OCI-LY7 (cell line): ENCODE results near the gene DDX42. TPM values are rescaled to one million over a fixed set of nuclear protein-coding genes. Genes with fewer than 3 reads are reported as not detected.

Experiments used
- BruUV-seq: library from RNA; stranded (reverse); fragments of 400-500 nt; replicated peaks from 2 replicates; lab custom pipeline; 2021; lab: Mats Ljungman, UMichigan
- CTCF ChIA-PET: fragments of 300-600 bp; sonication (Branson Sonifier 250); formaldehyde crosslinking; loops from one replicate; lab custom pipeline; 2022; ENCODE audit warnings: antibody characterized with exemption; ENCODE audit not compliant: unreplicated experiment; lab: Charles Lee
- POLR2A ChIA-PET: fragments of 300-600 bp; sonication (Branson Sonifier 250); formaldehyde crosslinking; loops from one replicate; lab custom pipeline; 2022; ENCODE audit warnings: antibody characterized with exemption; lab: Charles Lee
- DNase-seq: peaks from one replicate; pipeline ENCODE4 v3.0.0-alpha.2; 2015; ENCODE audit warnings: low spot score
- H2AFZ ChIP-seq: fragments of 200-600 bp; sonication (generic), shearing (Covaris generic); 2 replicates; pipeline ENCODE4 v1.6.1; 2014; ENCODE audit warnings: mild to moderate bottlenecking, antibody characterized with exemption, low read length, moderate library complexity
- H3K27ac ChIP-seq: fragments of 200-600 bp; sonication (generic); 2 replicates; pipeline ENCODE4 v1.5.1; 2014; ENCODE audit warnings: mixed run types, low read depth, mild to moderate bottlenecking, moderate library complexity, low read length, inconsistent platforms; ENCODE audit not compliant: poor library complexity, severe bottlenecking
- H3K36me3 ChIP-seq: fragments of 200-600 bp; sonication (generic); 2 replicates; pipeline ENCODE4 v1.6.1; 2014; ENCODE audit warnings: mild to moderate bottlenecking, antibody characterized with exemption, low read length, moderate library complexity, mixed read lengths; ENCODE audit not compliant: insufficient read depth
- H3K4me1 ChIP-seq: fragments of 200-600 bp; sonication (generic); 2 replicates; pipeline ENCODE4 v1.5.1; 2014; ENCODE audit warnings: mild to moderate bottlenecking, low read length; ENCODE audit not compliant: insufficient read depth, poor library complexity, severe bottlenecking
- H3K4me2 ChIP-seq: fragments of 200-600 bp; sonication (generic); 2 replicates; pipeline ENCODE4 v1.6.1; 2014; ENCODE audit warnings: mild to moderate bottlenecking, low read length
- H3K4me3 ChIP-seq: fragments of 200-600 bp; sonication (generic); 2 replicates; pipeline ENCODE4 v1.5.1; 2014; ENCODE audit warnings: mild to moderate bottlenecking, low read depth, low read length; ENCODE audit not compliant: poor library complexity, severe bottlenecking
- H3K79me2 ChIP-seq: fragments of 200-600 bp; sonication (generic); 2 replicates; pipeline ENCODE4 v1.6.1; 2016; ENCODE audit warnings: low read depth, mild to moderate bottlenecking, low read length, moderate library complexity, mixed read lengths; ENCODE audit not compliant: insufficient read depth
- H3K9me2 ChIP-seq: fragments of 200-600 bp; sonication (generic); 2 replicates; pipeline ENCODE4 v1.6.1; 2016; ENCODE audit warnings: mild to moderate bottlenecking, low read length, mixed read lengths; ENCODE audit not compliant: insufficient read depth
- H3K9me3 ChIP-seq: fragments of 200-600 bp; sonication (generic); 2 replicates; pipeline ENCODE4 v1.6.1; 2014; ENCODE audit warnings: mild to moderate bottlenecking, mixed run types, low read length, mixed read lengths
- H4K20me1 ChIP-seq: fragments of 200-600 bp; sonication (generic); 2 replicates; pipeline ENCODE4 v1.6.1; 2014; ENCODE audit warnings: mild to moderate bottlenecking, antibody characterized with exemption, low read length, moderate library complexity, mixed read lengths; ENCODE audit not compliant: insufficient read depth
- EZH2phosphoT487 ChIP-seq: fragments of 200-600 bp; sonication (generic); IDR thresholded peaks from 2 replicates; pipeline ENCODE4 v1.6.1; 2018; ENCODE audit warnings: low read depth, borderline replicate concordance, mild to moderate bottlenecking, mixed run types, antibody characterized with exemption, low read length, moderate library complexity, mixed read lengths
- intact Hi-C: fragments of 100-400 bp; cut with micrococcal nuclease; formaldehyde crosslinking; loops from one replicate; pipeline ENCODE4 v1.10.0; 2022; ENCODE audit not compliant: unreplicated experiment
- total RNA-seq, 2 experiments: library from RNA; depleted of rRNA in 1 of 2; stranded (reverse); fragments of >200 nt in 1 of 2; shearing (Covaris generic) in 1 of 2; gene quantifications; 2 replicates each; pipeline ENCODE4 v1.2.3, GENCODE V29; 2014 to 2022
- TF ChIP-seq, protein P1 (sequence below): fragments of 200-600 bp; sonication (generic); conservative IDR thresholded peaks from 2 replicates; pipeline ENCODE4 v1.5.1; 2014; ENCODE audit warnings: mild to moderate bottlenecking, antibody characterized with exemption, low read length, moderate library complexity, mixed read lengths

Gene DDX42
- total RNA-seq, 2 experiments from 2014 or later: 85.1 to 145 TPM

DNA sequence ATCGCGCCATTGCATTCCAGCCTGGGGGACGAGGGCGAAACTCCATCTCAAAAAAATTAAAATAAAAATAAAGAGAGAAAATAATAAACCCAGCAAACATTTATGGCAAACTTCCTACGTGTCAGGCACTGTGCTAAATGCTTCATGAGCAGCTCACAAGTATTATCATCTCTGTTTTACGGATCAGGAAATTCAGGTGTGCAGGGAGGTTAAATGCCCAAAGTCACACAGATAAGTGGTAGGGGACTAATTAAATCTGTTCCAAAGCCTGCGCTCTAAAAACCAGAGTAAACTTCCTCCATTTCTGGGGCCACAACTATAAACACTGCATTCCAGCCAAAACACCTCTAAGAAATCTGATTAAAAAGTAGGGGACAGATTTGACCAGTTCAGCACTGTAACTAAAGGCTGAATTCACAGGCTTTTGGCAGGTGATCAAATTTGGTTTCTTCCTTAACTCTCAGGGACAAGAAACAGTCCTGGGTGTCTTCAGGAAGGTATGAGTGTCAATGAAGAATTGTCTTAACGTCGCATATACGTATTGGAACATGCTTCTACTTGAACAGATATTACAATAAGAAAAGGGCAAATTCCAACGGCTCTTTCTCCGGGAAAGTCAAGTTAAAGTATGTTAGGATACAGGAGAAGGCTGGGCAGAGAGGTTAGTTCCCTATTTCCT, 33.4 kb upstream of the DDX42 start:
- Histone ChIP-seq H3K9me2 (no peaks in the 10 kb centered on the region), H3K4me1 (peaks cover 52% of the 10 kb centered on the region), H3K36me3 (peaks cover 19% of the 10 kb centered on the region; the same call in 1 of the 2 replicates), H3K9me3 (no peaks in the 10 kb centered on the region), H4K20me1 (0 out of 2 replicates have a peak, but pooled peaks cover under 1% of the 10 kb centered on the region), H2AFZ (peak overlapping the region; percentile 70; the same call in 1 of the 2 replicates), H3K79me2 (peaks cover 28% of the 10 kb centered on the region), H3K27ac (peak overlapping the region; percentile 98), H3K4me3 (peak overlapping the region; percentile 98), H3K4me2 (peak overlapping the region; percentile 98)
- ChIA-PET POLR2A (interaction anchor here (0.7 to 1.7 kb wide), 4 partner anchors 11 to 40 kb away, joined by 3 to 8 read pairs (median 4); no protein-coding TSS in a partner anchor), CTCF (no interaction called here)
- intact Hi-C loops: loop anchor here (1.0 to 10.0 kb wide), 7 partner anchors 33 to 404 kb away; partner anchors contain the start of genes CCDC47, FTSJ3, MAP3K3 and PSMC5
- BruUV-seq: TSS peak; percentile 67
- TF ChIP-seq, protein P1, sequence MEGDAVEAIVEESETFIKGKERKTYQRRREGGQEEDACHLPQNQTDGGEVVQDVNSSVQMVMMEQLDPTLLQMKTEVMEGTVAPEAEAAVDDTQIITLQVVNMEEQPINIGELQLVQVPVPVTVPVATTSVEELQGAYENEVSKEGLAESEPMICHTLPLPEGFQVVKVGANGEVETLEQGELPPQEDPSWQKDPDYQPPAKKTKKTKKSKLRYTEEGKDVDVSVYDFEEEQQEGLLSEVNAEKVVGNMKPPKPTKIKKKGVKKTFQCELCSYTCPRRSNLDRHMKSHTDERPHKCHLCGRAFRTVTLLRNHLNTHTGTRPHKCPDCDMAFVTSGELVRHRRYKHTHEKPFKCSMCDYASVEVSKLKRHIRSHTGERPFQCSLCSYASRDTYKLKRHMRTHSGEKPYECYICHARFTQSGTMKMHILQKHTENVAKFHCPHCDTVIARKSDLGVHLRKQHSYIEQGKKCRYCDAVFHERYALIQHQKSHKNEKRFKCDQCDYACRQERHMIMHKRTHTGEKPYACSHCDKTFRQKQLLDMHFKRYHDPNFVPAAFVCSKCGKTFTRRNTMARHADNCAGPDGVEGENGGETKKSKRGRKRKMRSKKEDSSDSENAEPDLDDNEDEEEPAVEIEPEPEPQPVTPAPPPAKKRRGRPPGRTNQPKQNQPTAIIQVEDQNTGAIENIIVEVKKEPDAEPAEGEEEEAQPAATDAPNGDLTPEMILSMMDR: no peak
- DNase-seq: peak; percentile 31

DNA sequence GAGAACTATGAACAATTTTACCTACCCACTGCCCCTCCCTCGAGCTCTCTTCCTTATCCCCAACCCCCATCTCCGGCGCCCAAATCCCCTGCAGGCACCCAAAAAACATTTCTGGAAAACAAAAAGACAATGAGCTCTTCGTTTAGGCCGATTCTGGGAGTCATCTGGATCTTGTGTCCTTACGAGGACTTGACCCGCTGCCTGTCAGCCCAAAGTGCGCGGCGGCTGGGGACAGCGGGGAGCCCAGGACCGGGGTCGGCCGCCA, 32.9 kb upstream of the DDX42 start:
- BruUV-seq: no TSS peak
- Histone ChIP-seq H3K27ac (peak overlapping the region; percentile 98), H3K9me2 (no peaks in the 10 kb centered on the region), H2AFZ (peak overlapping the region; percentile 70), H3K9me3 (no peaks in the 10 kb centered on the region), H3K4me3 (peak overlapping the region; percentile 98), H3K79me2 (peaks cover 28% of the 10 kb centered on the region), H3K4me1 (peaks cover 57% of the 10 kb centered on the region), H3K36me3 (peaks cover 23% of the 10 kb centered on the region), H4K20me1 (0 out of 2 replicates have a peak, but pooled peaks cover 5% of the 10 kb centered on the region), H3K4me2 (peak overlapping the region; percentile 98)
- intact Hi-C loops: loop anchor here (1.0 to 10.0 kb wide), 7 partner anchors 32 to 404 kb away; partner anchors contain the start of genes CCDC47, FTSJ3, MAP3K3 and PSMC5
- TF ChIP-seq, protein P1: no peak
- TF ChIP-seq EZH2phosphoT487: no peak
- ChIA-PET CTCF (no interaction called here), POLR2A (interaction anchor here (0.7 to 1.7 kb wide), 3 partner anchors 10 to 35 kb away, joined by 3 to 8 read pairs (median 5); no protein-coding TSS in a partner anchor)
- DNase-seq: no peak
